A549 (cell line): ENCODE data around the gene TUBGCP5.

Experiments
- CEBPB ChIP-seq, 2 experiments: fragments of >200 bp in 1 of 2; sonication (Bioruptor Twin) in 1 of 2; formaldehyde crosslinking in 1 of 2; IDR thresholded peaks; 2 replicates each; pipeline ENCODE4 v1.6.1; 2012 to 2016
- CTCF ChIP-seq: fragments of >200 bp; sonication (Bioruptor Twin); formaldehyde crosslinking; IDR thresholded peaks from 3 replicates; pipeline ENCODE4 v1.5.1; 2016
- EP300 ChIP-seq, 2 experiments: fragments of >200 bp; sonication (Bioruptor Twin); formaldehyde crosslinking; IDR thresholded peaks; 2 replicates in 1 of 2; 3 replicates in 1 of 2; pipeline ENCODE4 v1.6.1; 2016 to 2017
- ESRRA ChIP-seq: fragments of 150-350 bp; IDR thresholded peaks from 2 replicates; pipeline ENCODE4 v1.6.1; 2014; ENCODE audit warnings: mild to moderate bottlenecking, low read length, borderline replicate concordance
- HMGXB4 ChIP-seq: fragments of 250-450 bp; sonication (Bioruptor Pico); IDR thresholded peaks from 2 replicates; pipeline ENCODE4 v1.5.0; 2021; ENCODE audit warnings: mild to moderate bottlenecking, moderate library complexity, borderline replicate concordance
- KDM1A ChIP-seq: fragments of 200-600 bp; sonication (generic); IDR thresholded peaks from 2 replicates; pipeline ENCODE4 v1.6.1; 2016; ENCODE audit warnings: low read depth, mild to moderate bottlenecking
- MYC ChIP-seq: IDR thresholded peaks from 2 replicates; pipeline ENCODE4 v1.6.1; 2012; ENCODE audit warnings: mild to moderate bottlenecking, inconsistent platforms, low read length, improper control_type of control experiment, borderline replicate concordance
- NPAS2 ChIP-seq: fragments of 250-450 bp; sonication (Bioruptor Pico); IDR thresholded peaks from 2 replicates; pipeline ENCODE4 v1.8.0; 2022; ENCODE audit warnings: mild to moderate bottlenecking, moderate library complexity, borderline replicate concordance
- POLR2A ChIP-seq: IDR thresholded peaks from 2 replicates; pipeline ENCODE4 v1.6.1; 2012; ENCODE audit warnings: mild to moderate bottlenecking, low read length
- REST ChIP-seq: fragments of 200-600 bp; sonication (generic); IDR thresholded peaks from 2 replicates; pipeline ENCODE4 v1.6.1; 2016; ENCODE audit warnings: antibody characterized with exemption, mild to moderate bottlenecking, moderate library complexity
- SREBF2 ChIP-seq: fragments of 450-650 bp; IDR thresholded peaks from 2 replicates; pipeline ENCODE4 v1.6.1; 2014; ENCODE audit warnings: mild to moderate bottlenecking, moderate library complexity

- TF ChIP-seq NPAS2 (CRISPR knock-in tag) (no peak), KDM1A (no peak), SREBF2 (no peak), CEBPB (IDR thresholded peaks at IDR 0.05) (no peak), ESRRA (no peak), CTCF (no peak), POLR2A (no peak), EP300 (IDR thresholded peaks at IDR 0.05) (no peak), MYC (no peak), REST (no peak), HMGXB4 (CRISPR knock-in tag) (no peak)
Observed at GRCh38 chr15:23065836-23066235, 26.5 kb upstream of the TUBGCP5 start.
